ENCODE results near the gene SLC52A3.

Gene SLC52A3

DNA sequence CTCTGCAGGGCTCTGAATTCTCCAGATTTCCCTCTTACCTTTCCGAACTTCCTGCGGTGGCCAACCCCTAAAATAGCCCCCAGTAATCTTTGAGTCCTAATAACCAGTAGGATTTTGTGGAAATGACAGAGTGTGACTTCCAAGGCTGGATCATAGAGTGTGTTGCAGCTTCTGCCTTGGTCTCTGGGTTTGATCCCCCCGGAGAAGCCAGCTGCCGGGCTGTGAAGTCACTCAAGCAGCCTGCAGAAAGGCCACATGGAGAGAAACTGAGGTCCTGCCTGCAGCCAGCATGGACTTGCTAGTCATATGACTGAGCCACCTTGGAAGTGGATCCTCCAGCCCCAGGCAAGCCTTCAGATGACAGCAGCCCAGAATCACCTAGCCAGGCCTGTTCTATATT lies 46.4 kb downstream of the SLC52A3 start:
- Histone ChIP-seq H3K9me3 (ENCODE audit: control insufficient read depth, low read length) (no peaks in the 10 kb centered on the region), H3K36me3 (ENCODE audit: control insufficient read depth, insufficient read depth, low read length) (no peaks in the 10 kb centered on the region), H3K27ac (ENCODE audit: insufficient read depth, low read depth, low read length, poor library complexity, severe bottlenecking) (no peak overlapping the region), H3K27me3 (ENCODE audit: control insufficient read depth, insufficient read depth, low read length, poor library complexity, severe bottlenecking) (peaks cover 5% of the 10 kb centered on the region), H3K4me1 (ENCODE audit: control insufficient read depth, insufficient read depth, low read length) (peaks cover 8% of the 10 kb centered on the region), H3K4me3 (ENCODE audit: insufficient read depth, low read depth, low read length) (no peak overlapping the region)
- WGBS, 2 experiments, result 93 to 97% methylated on average over 4 of the region's 4 CpGs

DNA sequence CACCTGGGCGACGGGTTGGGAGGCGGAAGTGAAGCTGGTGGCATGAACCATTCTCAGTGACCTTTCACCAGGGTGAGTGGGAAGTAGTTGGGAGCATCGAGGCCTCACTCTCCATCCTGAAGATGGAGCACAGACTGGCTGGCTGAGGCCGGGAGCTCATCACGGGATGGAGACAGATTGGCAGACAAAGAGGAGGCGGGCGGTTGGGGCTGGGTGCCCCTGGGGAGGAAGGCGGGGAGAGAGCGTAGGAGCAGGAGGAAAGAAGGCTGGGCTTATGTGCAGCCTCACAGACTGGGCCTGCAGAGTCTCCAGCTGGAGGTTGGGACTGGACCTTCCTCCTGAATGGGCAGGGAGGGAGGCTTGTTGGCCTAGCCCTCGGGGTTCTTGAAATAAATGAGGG lies 48.5 kb downstream of the SLC52A3 start:
- Histone ChIP-seq H3K27me3 (ENCODE audit: control insufficient read depth, insufficient read depth, low read length, poor library complexity, severe bottlenecking) (no peaks in the 10 kb centered on the region), H3K4me3 (ENCODE audit: insufficient read depth, low read depth, low read length) (no peak overlapping the region), H3K4me1 (ENCODE audit: control insufficient read depth, insufficient read depth, low read length) (peaks cover 8% of the 10 kb centered on the region), H3K27ac (ENCODE audit: insufficient read depth, low read depth, low read length, poor library complexity, severe bottlenecking) (no peak overlapping the region), H3K36me3 (ENCODE audit: control insufficient read depth, insufficient read depth, low read length) (no peaks in the 10 kb centered on the region), H3K9me3 (ENCODE audit: control insufficient read depth, low read length) (no peaks in the 10 kb centered on the region)
- WGBS, 2 experiments, result 58% methylated on average over 10 to 11 of the region's 11 CpGs

DNA sequence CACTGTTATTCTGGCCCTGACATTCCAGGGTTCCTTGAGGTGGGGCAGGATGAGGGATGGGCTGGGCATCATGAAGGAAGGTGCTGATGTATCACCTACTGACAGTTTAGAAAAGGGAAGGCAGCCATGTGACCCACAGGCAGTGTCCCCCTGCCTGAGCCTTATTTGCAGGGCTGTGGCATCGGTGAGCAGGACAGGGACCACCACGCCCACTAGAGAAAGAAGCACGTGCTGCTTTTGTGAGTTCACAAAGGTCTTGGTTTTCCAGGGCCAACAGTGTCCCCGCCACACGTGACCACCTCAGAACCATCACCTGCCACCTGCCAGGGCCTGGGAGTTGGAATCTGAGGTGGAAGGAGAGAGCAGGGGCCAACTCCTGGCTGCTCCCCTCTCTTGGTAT lies 49.2 kb downstream of the SLC52A3 start:
- Histone ChIP-seq H3K27me3 (ENCODE audit: control insufficient read depth, insufficient read depth, low read length, poor library complexity, severe bottlenecking) (no peaks in the 10 kb centered on the region), H3K9me3 (ENCODE audit: control insufficient read depth, low read length) (no peaks in the 10 kb centered on the region), H3K4me3 (ENCODE audit: insufficient read depth, low read depth, low read length) (no peak overlapping the region), H3K27ac (ENCODE audit: insufficient read depth, low read depth, low read length, poor library complexity, severe bottlenecking) (no peak overlapping the region), H3K4me1 (ENCODE audit: control insufficient read depth, insufficient read depth, low read length) (peaks cover 8% of the 10 kb centered on the region), H3K36me3 (ENCODE audit: control insufficient read depth, insufficient read depth, low read length) (no peaks in the 10 kb centered on the region)
- WGBS, 2 experiments, result 84% methylated on average over 5 of the region's 5 CpGs

DNA sequence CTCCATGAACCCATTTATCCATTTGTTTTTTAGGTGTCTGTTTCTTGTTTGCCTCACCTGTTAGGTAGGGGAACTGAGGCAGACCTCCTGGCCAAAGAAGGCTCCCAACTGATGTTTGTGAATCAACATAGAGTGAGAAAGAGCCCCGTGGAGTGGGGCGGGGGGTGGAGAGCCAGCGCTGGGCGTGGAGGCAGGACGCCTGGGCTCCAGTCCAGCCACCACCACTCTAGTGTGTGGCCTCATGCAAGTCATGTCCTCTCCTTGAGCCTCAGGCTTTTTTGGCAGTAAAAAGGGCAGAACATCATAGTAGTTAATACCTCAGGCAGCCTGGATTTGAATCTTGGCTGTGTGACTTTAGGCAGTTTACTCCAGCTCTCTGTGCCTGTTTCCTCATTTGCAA lies 50.5 kb downstream of the SLC52A3 start:
- Histone ChIP-seq H3K9me3 (ENCODE audit: control insufficient read depth, low read length) (no peaks in the 10 kb centered on the region), H3K27ac (ENCODE audit: insufficient read depth, low read depth, low read length, poor library complexity, severe bottlenecking) (no peak overlapping the region), H3K4me3 (ENCODE audit: insufficient read depth, low read depth, low read length) (no peak overlapping the region), H3K36me3 (ENCODE audit: control insufficient read depth, insufficient read depth, low read length) (no peaks in the 10 kb centered on the region), H3K27me3 (ENCODE audit: control insufficient read depth, insufficient read depth, low read length, poor library complexity, severe bottlenecking) (no peaks in the 10 kb centered on the region), H3K4me1 (ENCODE audit: control insufficient read depth, insufficient read depth, low read length) (peaks cover 8% of the 10 kb centered on the region)
- WGBS, 2 experiments, result 85 to 90% methylated on average over 5 of the region's 5 CpGs

DNA sequence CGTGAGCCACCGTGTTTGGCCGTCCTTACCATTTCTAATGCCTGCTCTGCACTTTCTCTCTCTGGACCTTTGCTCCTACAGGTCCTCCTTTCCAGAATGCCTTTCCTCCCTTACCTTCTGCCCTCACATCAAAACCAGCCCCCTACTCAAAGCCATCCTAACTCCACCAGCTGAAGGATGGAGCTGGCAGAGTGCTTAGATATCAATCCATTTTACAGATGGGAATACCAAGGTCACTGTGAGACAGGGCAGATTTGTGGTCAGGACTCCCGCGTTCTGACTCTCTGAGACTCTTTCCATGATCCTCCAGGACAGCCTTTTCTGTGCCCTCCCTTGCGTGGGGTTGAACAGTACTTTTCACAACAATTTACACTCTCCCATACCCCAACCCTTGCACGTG lies 51.0 kb downstream of the SLC52A3 start:
- no peaks in the 10 kb centered on the region for H3K9me3 ChIP-seq (ENCODE audit: control insufficient read depth, low read length)
- H3K4me1 ChIP-seq (ENCODE audit: control insufficient read depth, insufficient read depth, low read length), result peaks cover 8% of the 10 kb centered on the region
- no peak overlapping the region for H3K4me3 ChIP-seq (ENCODE audit: insufficient read depth, low read depth, low read length)
- no peaks in the 10 kb centered on the region for H3K36me3 ChIP-seq (ENCODE audit: control insufficient read depth, insufficient read depth, low read length)
- H3K27me3 ChIP-seq (ENCODE audit: control insufficient read depth, insufficient read depth, low read length, poor library complexity, severe bottlenecking), result no peaks in the 10 kb centered on the region
- H3K27ac ChIP-seq (ENCODE audit: insufficient read depth, low read depth, low read length, poor library complexity, severe bottlenecking), result no peak overlapping the region
- WGBS, 2 experiments, result 84 to 88% methylated on average over 7 of the region's 7 CpGs

DNA sequence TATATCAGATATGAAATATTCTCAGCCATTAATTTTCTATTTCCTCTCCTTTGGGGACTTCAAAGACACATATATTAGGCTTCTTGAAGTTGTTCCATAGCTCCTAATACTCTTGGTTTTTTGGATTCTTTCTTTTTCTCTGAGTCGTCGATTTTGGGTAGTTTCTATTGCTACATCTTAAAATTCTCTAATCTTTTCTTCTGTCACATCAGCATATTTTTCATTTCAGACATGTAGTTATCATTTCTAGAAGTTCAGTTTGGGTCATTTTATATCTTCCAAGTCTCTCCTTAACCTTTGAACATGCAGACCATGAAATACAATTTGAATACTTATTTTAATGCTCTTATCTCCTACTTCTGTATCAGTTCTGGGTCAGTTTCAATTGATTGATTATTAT lies 53.8 kb downstream of the SLC52A3 start:
- Histone ChIP-seq H3K9me3 (ENCODE audit: control insufficient read depth, low read length) (no peaks in the 10 kb centered on the region), H3K36me3 (ENCODE audit: control insufficient read depth, insufficient read depth, low read length) (no peaks in the 10 kb centered on the region), H3K4me3 (ENCODE audit: insufficient read depth, low read depth, low read length) (no peak overlapping the region), H3K4me1 (ENCODE audit: control insufficient read depth, insufficient read depth, low read length) (peaks cover under 1% of the 10 kb centered on the region), H3K27ac (ENCODE audit: insufficient read depth, low read depth, low read length, poor library complexity, severe bottlenecking) (no peak overlapping the region), H3K27me3 (ENCODE audit: control insufficient read depth, insufficient read depth, low read length, poor library complexity, severe bottlenecking) (peaks cover under 1% of the 10 kb centered on the region)
- 100% methylated on average over 2 of the region's 2 CpGs for WGBS, 2 experiments

DNA sequence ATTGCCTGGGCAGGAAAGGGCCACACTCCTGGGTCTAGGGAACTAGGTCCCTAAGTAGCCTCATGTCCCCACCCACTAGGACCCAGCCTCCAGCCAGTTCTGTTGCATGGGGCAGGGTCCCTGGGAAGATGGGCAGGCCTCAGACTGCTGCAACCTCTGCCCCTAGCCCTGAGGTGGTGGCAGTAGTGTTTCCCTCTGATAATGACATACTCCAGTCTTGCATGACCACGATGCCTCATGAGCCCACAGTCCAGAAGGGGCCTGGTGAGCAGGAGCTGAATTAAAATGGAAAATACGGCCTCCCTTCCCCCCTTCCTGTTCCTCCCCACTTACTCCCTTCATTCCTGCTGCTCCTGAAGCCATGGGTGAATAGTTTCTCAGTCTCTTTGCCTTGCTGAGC lies 56.7 kb downstream of the SLC52A3 start:
- no peaks in the 10 kb centered on the region for H3K4me1 ChIP-seq (ENCODE audit: control insufficient read depth, insufficient read depth, low read length)
- H3K36me3 ChIP-seq (ENCODE audit: control insufficient read depth, insufficient read depth, low read length), result no peaks in the 10 kb centered on the region
- no peaks in the 10 kb centered on the region for H3K9me3 ChIP-seq (ENCODE audit: control insufficient read depth, low read length)
- H3K27me3 ChIP-seq (ENCODE audit: control insufficient read depth, insufficient read depth, low read length, poor library complexity, severe bottlenecking), result peaks cover 8% of the 10 kb centered on the region
- H3K4me3 ChIP-seq (ENCODE audit: insufficient read depth, low read depth, low read length), result no peak overlapping the region
- H3K27ac ChIP-seq (ENCODE audit: insufficient read depth, low read depth, low read length, poor library complexity, severe bottlenecking), result no peak overlapping the region
- 67 to 71% methylated on average over 2 of the region's 2 CpGs for WGBS, 2 experiments

DNA sequence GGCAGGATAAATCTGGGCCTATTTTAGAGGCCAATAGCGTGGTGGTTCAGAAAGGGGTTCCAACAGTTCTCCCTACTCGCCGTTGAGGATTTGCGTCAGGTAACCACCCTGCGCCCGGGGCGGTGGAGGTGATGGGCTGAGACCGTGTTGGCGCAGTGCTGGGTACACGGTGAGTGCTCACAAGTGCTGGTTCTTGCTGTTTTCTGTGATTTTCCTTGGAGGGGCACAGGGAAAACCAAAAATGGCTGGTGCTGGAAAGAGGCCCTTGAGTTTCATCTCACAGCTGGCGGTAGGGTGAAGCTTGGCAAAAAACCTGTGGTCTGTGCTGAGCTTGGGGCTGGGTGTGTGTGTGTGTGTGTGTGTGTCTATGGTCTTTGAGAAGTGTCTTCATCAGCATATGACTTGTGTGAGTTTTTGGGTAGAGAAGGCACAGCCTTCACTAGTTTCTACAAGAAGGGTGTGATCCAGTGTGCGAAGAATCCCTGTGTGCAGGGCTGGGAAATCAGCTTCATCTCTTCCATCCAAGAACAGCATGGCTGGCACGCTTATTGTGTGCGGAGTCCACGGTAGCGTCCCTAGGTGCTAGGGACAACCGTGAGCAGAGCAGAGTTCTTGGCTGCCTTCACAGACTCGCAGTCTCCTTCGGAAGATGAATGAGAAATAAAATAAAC lies 57.4 kb downstream of the SLC52A3 start:
- Histone ChIP-seq H3K9me3 (ENCODE audit: control insufficient read depth, low read length) (no peaks in the 10 kb centered on the region), H3K27me3 (ENCODE audit: control insufficient read depth, insufficient read depth, low read length, poor library complexity, severe bottlenecking) (peaks cover 8% of the 10 kb centered on the region)
- WGBS, 2 experiments, result 94 to 95% methylated on average over 19 of the region's 19 CpGs

More for the DNA sequence above, 57.4 kb downstream of the SLC52A3 start:
- Histone ChIP-seq H3K4me3 (ENCODE audit: insufficient read depth, low read depth, low read length) (no peak overlapping the region), H3K4me1 (ENCODE audit: control insufficient read depth, insufficient read depth, low read length) (no peaks in the 10 kb centered on the region), H3K27ac (ENCODE audit: insufficient read depth, low read depth, low read length, poor library complexity, severe bottlenecking) (no peak overlapping the region), H3K36me3 (ENCODE audit: control insufficient read depth, insufficient read depth, low read length) (no peaks in the 10 kb centered on the region)

Data from ectodermal cell (in vitro differentiated cells).